GM19328 (cell line): Measurements from ENCODE around the gene NELFCD.
A peak's percentile ranks its signal among the peaks of the same experiment; 100 is the strongest.

Experiments used
- ATAC-seq: cut with Tn5 transposase; IDR thresholded peaks from one replicate; pipeline ENCODE4 v1.9.1; 2021; ENCODE audit warnings: mild to moderate bottlenecking, moderate library complexity; ENCODE audit not compliant: unreplicated experiment

The NELFCD gene

DNA sequence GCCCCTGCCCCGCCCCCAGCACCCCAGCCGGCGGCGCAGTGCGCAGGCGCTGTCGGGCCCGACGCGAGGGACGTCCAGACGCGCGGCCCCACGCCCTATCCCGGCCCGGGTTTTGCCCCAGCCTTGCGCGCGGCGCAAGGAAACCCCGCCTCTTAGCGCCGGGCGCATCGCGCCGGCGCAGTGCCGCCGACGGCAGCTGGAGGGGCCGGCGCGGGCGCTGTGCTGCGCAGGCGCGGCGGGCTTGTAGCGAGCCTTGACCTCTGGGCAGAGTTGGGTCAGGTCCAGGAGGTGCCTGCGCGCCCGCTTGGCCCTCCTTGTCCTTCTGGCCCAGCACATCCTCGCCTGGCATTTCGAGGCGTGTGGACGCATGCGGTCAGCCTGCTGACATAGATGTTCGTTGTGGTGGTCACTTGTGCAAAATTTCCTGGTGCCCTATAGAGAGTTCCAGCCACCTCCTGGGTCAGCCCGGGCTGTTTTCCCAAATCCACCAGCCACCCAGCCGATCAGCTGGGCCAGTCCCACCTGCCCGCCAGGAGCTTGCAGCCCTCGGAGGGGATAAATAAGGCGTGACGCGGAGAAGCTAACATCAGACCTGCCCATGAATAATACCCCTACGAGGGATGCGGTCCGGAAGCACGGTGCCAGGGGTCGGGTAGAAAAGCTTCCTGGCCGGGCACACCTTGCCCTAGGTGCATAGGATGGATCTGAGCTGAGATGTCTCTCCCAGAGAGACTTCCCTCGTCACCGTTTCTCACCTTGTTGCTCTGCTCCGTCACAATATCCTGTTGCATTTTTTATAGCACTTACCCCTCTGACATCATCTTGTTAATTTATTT is 62.0 kb downstream of the NELFCD start:
- ATAC-seq, result peak; percentile 90

DNA sequence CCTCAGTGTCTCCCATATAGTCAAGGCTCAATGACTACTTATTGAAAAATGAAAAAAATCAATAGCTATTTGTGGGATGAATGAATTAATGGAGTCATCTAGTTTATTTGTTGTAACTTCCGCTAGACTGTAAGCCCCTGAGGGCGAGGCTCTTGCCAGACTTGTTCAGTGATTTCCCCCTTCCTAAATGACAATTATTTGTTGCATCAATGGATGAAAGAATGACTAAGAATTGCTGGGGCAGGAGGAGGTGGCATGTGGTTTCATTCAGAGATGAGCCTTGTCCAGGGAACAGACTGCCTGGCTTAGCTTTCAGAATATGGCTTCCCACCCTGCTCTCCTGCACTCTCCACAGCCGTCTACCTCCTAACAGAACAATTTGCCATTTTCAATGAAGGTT is 62.6 kb downstream of the NELFCD start:
- ATAC-seq, result no peak

- no peak for ATAC-seq
Observed at GRCh38 chr20:59044295-59044694, 63.2 kb downstream of the NELFCD start.
